Caco-2 (cell line): ENCODE data around the gene CHST2. TPM values are rescaled to one million over a fixed set of nuclear protein-coding genes. Genes with fewer than 3 reads are reported as not detected.

Source experiments
- BruUV-seq: library from RNA; stranded (reverse); fragments of 400-500 nt; replicated peaks from 2 replicates; lab custom pipeline; 2021; lab: Mats Ljungman, UMichigan
- CTCF ChIA-PET: fragments of 300-600 bp; sonication (Branson Sonifier 250); formaldehyde crosslinking; loops from one replicate; lab custom pipeline; 2022; ENCODE audit warnings: antibody characterized with exemption; lab: Charles Lee
- POLR2A ChIA-PET: fragments of 300-600 bp; sonication (Branson Sonifier 250); formaldehyde crosslinking; loops from one replicate; lab custom pipeline; 2022; ENCODE audit warnings: antibody characterized with exemption; lab: Charles Lee
- DNase-seq, 2 experiments: peaks; one replicate each; pipeline versions ENCODE4 v3.0.0 to v3.0.0-alpha.2; 2020 to 2022
- H3K27me3 ChIP-seq: replicated peaks from 2 replicates; pipeline ENCODE4 v1.6.0; 2011; ENCODE audit warnings: low read length; ENCODE audit not compliant: control insufficient read depth, insufficient read depth
- H3K36me3 ChIP-seq: 2 replicates; pipeline ENCODE4 v1.5.1; 2011; ENCODE audit warnings: low read length; ENCODE audit not compliant: control insufficient read depth, insufficient read depth
- H3K4me1 ChIP-seq: fragments of 250-450 bp; sonication (Bioruptor Pico); 2 replicates; pipeline ENCODE4 v1.5.1; 2020; ENCODE audit warnings: mild to moderate bottlenecking
- H3K4me3 ChIP-seq: 2 replicates; pipeline ENCODE4 v1.5.1; 2011; ENCODE audit warnings: low read depth, mild to moderate bottlenecking, control low read depth, low read length
- H3K9me3 ChIP-seq: fragments of 250-450 bp; sonication (Bioruptor Pico); 2 replicates; pipeline ENCODE4 v1.5.1; 2020; ENCODE audit warnings: mild to moderate bottlenecking, moderate library complexity
- H3K27ac Mint-ChIP-seq: one replicate; pipeline ENCODE4 v1.8.0; 2022; ENCODE audit warnings: mixed read lengths; ENCODE audit not compliant: unreplicated experiment
- H3K27me3 Mint-ChIP-seq: one replicate; pipeline ENCODE4 v1.8.0; 2022; ENCODE audit warnings: mixed read lengths; ENCODE audit not compliant: insufficient read depth, unreplicated experiment
- H3K36me3 Mint-ChIP-seq: one replicate; pipeline ENCODE4 v1.8.0; 2022; ENCODE audit warnings: mild to moderate bottlenecking, mixed read lengths; ENCODE audit not compliant: insufficient read depth, unreplicated experiment
- H3K4me1 Mint-ChIP-seq: one replicate; pipeline ENCODE4 v1.8.0; 2022; ENCODE audit warnings: low read depth, mixed read lengths; ENCODE audit not compliant: unreplicated experiment
- H3K4me3 Mint-ChIP-seq: one replicate; pipeline ENCODE4 v1.8.0; 2022; ENCODE audit warnings: mild to moderate bottlenecking, moderate library complexity, mixed read lengths; ENCODE audit not compliant: unreplicated experiment
- H3K9me3 Mint-ChIP-seq: one replicate; pipeline ENCODE4 v1.8.0; 2022; ENCODE audit warnings: mixed read lengths; ENCODE audit not compliant: unreplicated experiment
- CTCF ChIP-seq, 2 experiments: fragments of 200-600 bp in 1 of 2; IDR thresholded peaks; 1 replicate in 1 of 2; 2 replicates in 1 of 2; pipeline versions ENCODE4 v1.5.1 to v1.8.0; 2011 to 2022; ENCODE audit warnings: antibody characterized with exemption in 1 of 2, control low read depth in 1 of 2, inconsistent platforms in 1 of 2, low read depth in 1 of 2, low read length in 1 of 2, mild to moderate bottlenecking in 1 of 2, moderate library complexity in 1 of 2; ENCODE audit not compliant: insufficient read depth in 1 of 2, severe bottlenecking in 1 of 2, unreplicated experiment in 1 of 2
- intact Hi-C: fragments of 100-400 bp; cut with micrococcal nuclease; formaldehyde crosslinking; loops from one replicate; pipeline ENCODE4 v1.10.0; 2022; ENCODE audit not compliant: unreplicated experiment
- total RNA-seq: library from RNA; stranded (reverse); gene quantifications from 2 replicates; pipeline ENCODE4 v1.2.3, GENCODE V29; 2022

The CHST2 gene
- total RNA-seq, 1 experiment from 2014 or later, result not detected

GRCh38 chr3:143152043-143152442 lies 32.5 kb downstream of the CHST2 start:
- intact Hi-C loops, result no loop called here
- DNase-seq, result no peak
- H3K36me3 Mint-ChIP-seq, result no peaks in the 10 kb centered on the region
- no peak overlapping the region for H3K27ac Mint-ChIP-seq
- no peak overlapping the region for H3K4me3 Mint-ChIP-seq
- no peaks in the 10 kb centered on the region for H3K9me3 Mint-ChIP-seq
- Histone ChIP-seq H3K4me3 (no peak overlapping the region), H3K27me3 (no peaks in the 10 kb centered on the region; the same call in 1 of the 2 replicates), H3K9me3 (no peaks in the 10 kb centered on the region), H3K4me1 (no peaks in the 10 kb centered on the region), H3K36me3 (no peaks in the 10 kb centered on the region)
- no TSS peak for BruUV-seq
- TF ChIP-seq CTCF (IDR thresholded peaks at IDR 0.05; ENCODE audit: insufficient read depth in 1 of 2, low read depth in 1 of 2, low read length in 1 of 2, severe bottlenecking in 1 of 2, unreplicated experiment in 1 of 2), result no peak
- CTCF ChIA-PET, result no interaction called here
- POLR2A ChIA-PET, result no interaction called here
- H3K4me1 Mint-ChIP-seq, result no peaks in the 10 kb centered on the region
- peaks cover 12% of the 10 kb centered on the region for H3K27me3 Mint-ChIP-seq

- intact Hi-C loops, result no loop called here
- Histone ChIP-seq H3K27me3 (no peaks in the 10 kb centered on the region; the same call in 1 of the 2 replicates), H3K4me3 (no peak overlapping the region), H3K4me1 (no peaks in the 10 kb centered on the region), H3K9me3 (no peaks in the 10 kb centered on the region), H3K36me3 (no peaks in the 10 kb centered on the region)
- ChIA-PET POLR2A (no interaction called here), CTCF (no interaction called here)
- Mint-ChIP-seq H3K4me1 (no peaks in the 10 kb centered on the region), H3K4me3 (no peak overlapping the region), H3K9me3 (no peaks in the 10 kb centered on the region), H3K27ac (no peak overlapping the region), H3K27me3 (peaks cover 12% of the 10 kb centered on the region), H3K36me3 (no peaks in the 10 kb centered on the region)
- DNase-seq, result no peak
- no TSS peak for BruUV-seq
- TF ChIP-seq CTCF (IDR thresholded peaks at IDR 0.05; ENCODE audit: insufficient read depth in 1 of 2, low read depth in 1 of 2, low read length in 1 of 2, severe bottlenecking in 1 of 2, unreplicated experiment in 1 of 2), result no peak
Observed at GRCh38 chr3:143155756-143156155, 36.2 kb downstream of the CHST2 start.

- Mint-ChIP-seq H3K9me3 (no peaks in the 10 kb centered on the region), H3K27ac (no peak overlapping the region), H3K4me1 (no peaks in the 10 kb centered on the region), H3K27me3 (peaks cover 8% of the 10 kb centered on the region), H3K36me3 (no peaks in the 10 kb centered on the region), H3K4me3 (no peak overlapping the region)
- no peaks in the 10 kb centered on the region for H3K4me1 ChIP-seq
- no peaks in the 10 kb centered on the region for H3K36me3 ChIP-seq
- POLR2A ChIA-PET, result no interaction called here
- no peaks in the 10 kb centered on the region for H3K9me3 ChIP-seq
- intact Hi-C loops, result no loop called here
- BruUV-seq, result no TSS peak
- H3K4me3 ChIP-seq, result no peak overlapping the region
- no peak for DNase-seq
- CTCF ChIA-PET, result no interaction called here
- H3K27me3 ChIP-seq, result no peaks in the 10 kb centered on the region
- no peak for TF ChIP-seq CTCF (IDR thresholded peaks at IDR 0.05; ENCODE audit: insufficient read depth in 1 of 2, low read depth in 1 of 2, low read length in 1 of 2, severe bottlenecking in 1 of 2, unreplicated experiment in 1 of 2)
Observed at GRCh38 chr3:143158014-143158988, 38.7 kb downstream of the CHST2 start.
